Panc1 (cell line): ENCODE data around the gene CHSY1. TPM values are rescaled to one million over a fixed set of nuclear protein-coding genes. Genes with fewer than 3 reads are reported as not detected.

ENCODE experiments used
- ATAC-seq: fragments of 200-7000 bp; cut with Tn5 transposase; 2 replicates; pipeline ENCODE4 v1.9.1; 2020; ENCODE audit warnings: mild to moderate bottlenecking, moderate library complexity
- BruUV-seq: library from RNA; stranded (reverse); fragments of 400-500 nt; replicated peaks from 2 replicates; lab custom pipeline; 2021; lab: Mats Ljungman, UMichigan
- CTCF ChIA-PET: fragments of 300-600 bp; sonication (Branson Sonifier 250); formaldehyde crosslinking; loops from one replicate; lab custom pipeline; 2022; ENCODE audit warnings: antibody characterized with exemption; lab: Charles Lee
- POLR2A ChIA-PET: fragments of 300-600 bp; sonication (Branson Sonifier 250); formaldehyde crosslinking; loops from one replicate; lab custom pipeline; 2022; ENCODE audit warnings: antibody characterized with exemption; lab: Charles Lee
- DNase-seq: peaks from one replicate; pipeline ENCODE4 v3.0.0-alpha.2; 2010; ENCODE audit warnings: low read depth, low spot score
- H3K27ac ChIP-seq: 2 replicates; pipeline ENCODE4 v1.5.1; 2011; ENCODE audit warnings: mild to moderate bottlenecking, low read length, inconsistent platforms
- H3K27me3 ChIP-seq: fragments of 200-500 bp; sonication (Bioruptor generic); 2 replicates; pipeline ENCODE4 v1.6.0; 2014; ENCODE audit warnings: low read length, inconsistent platforms; ENCODE audit not compliant: control insufficient read depth, insufficient read depth
- H3K36me3 ChIP-seq: fragments of 200-500 bp; sonication (Bioruptor generic); 2 replicates; pipeline ENCODE4 v1.5.1; 2014; ENCODE audit warnings: inconsistent platforms, mild to moderate bottlenecking, low read length, moderate library complexity; ENCODE audit not compliant: control insufficient read depth, insufficient read depth
- H3K4me1 ChIP-seq: 2 replicates; pipeline ENCODE4 v1.5.1; 2011; ENCODE audit warnings: inconsistent platforms, mild to moderate bottlenecking, low read length, moderate library complexity; ENCODE audit not compliant: control insufficient read depth, insufficient read depth
- H3K4me3 ChIP-seq, 2 experiments: 2 replicates each; pipeline ENCODE4 v1.5.1; 2011 to 2012; ENCODE audit warnings: low read depth in 2 of 2, low read length in 2 of 2, mild to moderate bottlenecking in 2 of 2, inconsistent platforms in 1 of 2, moderate library complexity in 1 of 2
- H3K9me3 ChIP-seq: fragments of 200-500 bp; sonication (Bioruptor generic); 2 replicates; pipeline ENCODE4 v1.5.1; 2014; ENCODE audit warnings: low read depth, mild to moderate bottlenecking, inconsistent platforms, low read length, moderate library complexity; ENCODE audit not compliant: control insufficient read depth, insufficient read depth
- CTCF ChIP-seq: fragments of 450-650 bp; IDR thresholded peaks from 2 replicates; pipeline ENCODE4 v1.5.1; 2017; ENCODE audit warnings: mild to moderate bottlenecking
- POLR2AphosphoS5 ChIP-seq: IDR thresholded peaks from 2 replicates; pipeline ENCODE4 v1.6.1; 2012; ENCODE audit warnings: mild to moderate bottlenecking, low read depth, low read length, moderate library complexity
- SIN3A ChIP-seq: IDR thresholded peaks from 2 replicates; pipeline ENCODE4 v1.6.1; 2012; ENCODE audit warnings: low read depth, mild to moderate bottlenecking, low read length, moderate library complexity, borderline replicate concordance; ENCODE audit not compliant: insufficient read depth
- TCF7L2 ChIP-seq: IDR thresholded peaks from 2 replicates; pipeline ENCODE4 v1.6.1; 2011; ENCODE audit warnings: mild to moderate bottlenecking, low read depth, low read length, inconsistent platforms
- in situ Hi-C: cut with HindIII; loops from 2 replicates; pipeline ENCODE4 v1.10.0; 2016; ENCODE audit warnings: low sequenced_read_pairs, low pct_unique_long_range_greater_than_20kb
- intact Hi-C: fragments of 100-400 bp; cut with micrococcal nuclease; formaldehyde crosslinking; loops from one replicate; pipeline ENCODE4 v1.10.0; 2022; ENCODE audit not compliant: unreplicated experiment
- total RNA-seq: library from RNA; stranded (reverse); gene quantifications from one replicate; pipeline ENCODE4 v1.2.1, GENCODE V29; 2021; ENCODE audit not compliant: unreplicated experiment
- TF ChIP-seq, protein P1 (sequence below), 2 experiments: IDR thresholded peaks; 2 replicates each; pipeline ENCODE4 v1.6.1; 2011 to 2012; ENCODE audit warnings: low read depth in 2 of 2, control low read depth in 1 of 2, low read length in 1 of 2, mild to moderate bottlenecking in 1 of 2, moderate library complexity in 1 of 2; ENCODE audit not compliant: insufficient read depth in 1 of 2

The CHSY1 gene
- total RNA-seq, 1 experiment from 2014 or later = 50.8 TPM

- peaks cover 3% of the 10 kb centered on the region; the same call in 1 of the 2 replicates for H3K36me3 ChIP-seq
- DNase-seq (no peak), ATAC-seq (no peak)
- CTCF ChIA-PET = no interaction called here
- H3K27me3 ChIP-seq = no peaks in the 10 kb centered on the region
- H3K27ac ChIP-seq = no peak overlapping the region
- no peak overlapping the region for H3K4me3 ChIP-seq
- no peaks in the 10 kb centered on the region for H3K9me3 ChIP-seq
- intact Hi-C loops (no loop called here), in situ Hi-C loops (no loop called here)
- TF ChIP-seq SIN3A (no peak), POLR2AphosphoS5 (no peak), TCF7L2 (no peak)
- TF ChIP-seq, protein P1, sequence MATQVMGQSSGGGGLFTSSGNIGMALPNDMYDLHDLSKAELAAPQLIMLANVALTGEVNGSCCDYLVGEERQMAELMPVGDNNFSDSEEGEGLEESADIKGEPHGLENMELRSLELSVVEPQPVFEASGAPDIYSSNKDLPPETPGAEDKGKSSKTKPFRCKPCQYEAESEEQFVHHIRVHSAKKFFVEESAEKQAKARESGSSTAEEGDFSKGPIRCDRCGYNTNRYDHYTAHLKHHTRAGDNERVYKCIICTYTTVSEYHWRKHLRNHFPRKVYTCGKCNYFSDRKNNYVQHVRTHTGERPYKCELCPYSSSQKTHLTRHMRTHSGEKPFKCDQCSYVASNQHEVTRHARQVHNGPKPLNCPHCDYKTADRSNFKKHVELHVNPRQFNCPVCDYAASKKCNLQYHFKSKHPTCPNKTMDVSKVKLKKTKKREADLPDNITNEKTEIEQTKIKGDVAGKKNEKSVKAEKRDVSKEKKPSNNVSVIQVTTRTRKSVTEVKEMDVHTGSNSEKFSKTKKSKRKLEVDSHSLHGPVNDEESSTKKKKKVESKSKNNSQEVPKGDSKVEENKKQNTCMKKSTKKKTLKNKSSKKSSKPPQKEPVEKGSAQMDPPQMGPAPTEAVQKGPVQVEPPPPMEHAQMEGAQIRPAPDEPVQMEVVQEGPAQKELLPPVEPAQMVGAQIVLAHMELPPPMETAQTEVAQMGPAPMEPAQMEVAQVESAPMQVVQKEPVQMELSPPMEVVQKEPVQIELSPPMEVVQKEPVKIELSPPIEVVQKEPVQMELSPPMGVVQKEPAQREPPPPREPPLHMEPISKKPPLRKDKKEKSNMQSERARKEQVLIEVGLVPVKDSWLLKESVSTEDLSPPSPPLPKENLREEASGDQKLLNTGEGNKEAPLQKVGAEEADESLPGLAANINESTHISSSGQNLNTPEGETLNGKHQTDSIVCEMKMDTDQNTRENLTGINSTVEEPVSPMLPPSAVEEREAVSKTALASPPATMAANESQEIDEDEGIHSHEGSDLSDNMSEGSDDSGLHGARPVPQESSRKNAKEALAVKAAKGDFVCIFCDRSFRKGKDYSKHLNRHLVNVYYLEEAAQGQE (IDR thresholded peaks at IDR 0.05; ENCODE audit: insufficient read depth in 1 of 2, low read depth in 2 of 2, low read length in 1 of 2) = no peak
- peaks cover 23% of the 10 kb centered on the region for H3K4me1 ChIP-seq
- POLR2A ChIA-PET = no interaction called here
- no TSS peak for BruUV-seq
Measured at GRCh38 chr15:101174152-101174920, 77.5 kb downstream of the CHSY1 start.

DNA sequence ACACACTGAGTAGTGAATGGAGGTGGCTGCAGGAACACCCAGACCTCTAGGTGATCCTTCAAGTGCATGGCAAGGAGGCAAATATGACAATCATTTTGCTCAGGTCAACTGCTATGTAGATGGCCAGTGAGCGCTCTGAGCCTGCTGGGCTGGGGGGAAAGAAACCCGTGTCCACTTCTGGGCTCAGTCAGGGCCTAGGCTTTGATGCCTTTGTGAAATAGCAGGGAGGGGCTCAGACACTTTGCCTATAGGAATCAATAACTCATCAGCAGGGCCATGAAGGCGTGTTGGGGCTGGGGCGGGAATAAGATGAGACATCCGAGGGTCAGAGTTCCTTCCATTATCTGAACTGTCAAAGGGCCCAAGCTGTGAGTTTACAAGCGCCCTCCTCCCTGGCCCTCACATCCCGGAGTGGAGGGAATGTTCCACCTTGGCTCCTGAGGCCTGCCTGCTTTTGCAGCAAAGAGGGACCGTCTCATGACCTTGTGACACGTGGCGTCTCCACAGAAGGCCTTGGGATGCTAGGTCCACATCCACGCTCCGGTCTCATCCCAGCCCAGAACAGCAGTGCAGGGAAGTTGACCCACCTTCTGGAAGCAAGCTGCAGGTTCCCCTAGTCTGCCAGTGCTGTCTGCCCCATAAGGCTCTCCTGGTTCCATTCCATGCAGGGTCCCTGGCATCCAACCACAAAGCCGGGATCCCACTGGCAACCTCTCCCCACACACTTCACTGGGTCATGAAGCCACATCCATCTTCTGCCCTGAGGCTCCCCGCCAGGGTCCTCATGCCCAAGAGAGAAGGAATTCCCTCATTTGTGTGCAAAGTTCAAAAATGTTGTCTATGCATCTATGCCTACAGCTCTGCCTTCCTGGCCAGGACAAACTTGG, 78.4 kb downstream of the CHSY1 start:
- TF ChIP-seq TCF7L2 (no peak), POLR2AphosphoS5 (0 out of 2 replicates have a peak, but pooled peaks have one; percentile 36)
- CTCF ChIA-PET = no interaction called here
- POLR2A ChIA-PET = no interaction called here
- intact Hi-C loops (no loop called here), in situ Hi-C loops (no loop called here)
- DNase-seq (no peak), ATAC-seq (no peak)
- no peak overlapping the region for H3K4me3 ChIP-seq
- BruUV-seq = no TSS peak
- H3K27me3 ChIP-seq = no peaks in the 10 kb centered on the region
- H3K27ac ChIP-seq = no peak overlapping the region
- H3K9me3 ChIP-seq = no peaks in the 10 kb centered on the region
- peaks cover 3% of the 10 kb centered on the region; the same call in 1 of the 2 replicates for H3K36me3 ChIP-seq
- peaks cover 32% of the 10 kb centered on the region for H3K4me1 ChIP-seq

DNA sequence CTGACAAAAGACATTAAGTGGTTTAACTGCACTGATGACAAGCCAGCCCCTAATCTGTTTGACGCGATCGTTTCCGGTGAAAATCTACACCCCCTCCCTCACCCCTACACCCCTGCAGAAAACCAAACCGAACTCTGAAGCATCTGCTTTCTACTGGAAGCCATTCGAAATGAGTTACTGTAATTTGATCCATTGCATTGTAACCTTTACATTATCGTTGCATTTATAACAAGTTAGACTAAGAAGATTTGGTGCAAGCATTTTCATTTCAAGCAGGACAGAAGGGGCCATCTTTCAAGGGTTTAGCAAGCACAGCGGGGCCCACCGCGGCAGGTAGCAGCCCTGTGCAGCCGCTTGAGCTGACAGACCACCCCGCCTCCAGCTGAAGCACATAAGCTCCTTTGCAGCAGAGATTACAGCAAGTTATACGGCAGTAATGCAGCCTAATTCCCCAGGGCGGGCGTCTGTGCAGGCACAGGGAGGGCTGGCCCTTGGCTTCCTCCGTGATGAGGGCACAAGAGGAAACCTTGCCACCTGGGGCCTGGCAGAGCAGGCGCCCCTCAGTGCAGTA, 79.3 kb downstream of the CHSY1 start:
- DNase-seq (no peak), ATAC-seq (no peak)
- Histone ChIP-seq H3K4me1 (peaks cover 41% of the 10 kb centered on the region), H3K9me3 (no peaks in the 10 kb centered on the region), H3K4me3 (no peak overlapping the region), H3K27ac (no peak overlapping the region), H3K27me3 (no peaks in the 10 kb centered on the region), H3K36me3 (peaks cover 3% of the 10 kb centered on the region; the same call in 1 of the 2 replicates)
- in situ Hi-C loops = no loop called here
- ChIA-PET POLR2A (no interaction called here), CTCF (interaction anchor here (0.5 kb wide), 2 partner anchors 29 to 58 kb away, joined by 3 to 4 read pairs; no protein-coding TSS in a partner anchor)
- BruUV-seq = no TSS peak
- intact Hi-C loops = no loop called here
- TF ChIP-seq CTCF (no peak), POLR2AphosphoS5 (no peak), TCF7L2 (no peak), SIN3A (no peak)
- TF ChIP-seq, protein P1 (IDR thresholded peaks at IDR 0.05; ENCODE audit: insufficient read depth in 1 of 2, low read depth in 2 of 2, low read length in 1 of 2) = no peak
